IMR-90 (cell line): ENCODE results near the gene ZBTB39. TPM values are rescaled to one million over a fixed set of nuclear protein-coding genes. Genes with fewer than 3 reads are reported as not detected.

Experiments used
- polyA plus RNA-seq, 3 experiments: library from polyadenylated mRNA; depleted of rRNA; stranded (reverse); fragments of >200 nt; gene quantifications; 2 replicates each; pipeline ENCODE4 v1.2.3, GENCODE V29; 2012; ENCODE audit warnings: low replicate concordance in 1 of 3
- total RNA-seq: library from RNA; depleted of rRNA; stranded (reverse); fragments of >200 nt; gene quantifications from 2 replicates; pipeline ENCODE4 v1.2.3, GENCODE V29; 2012; rRNA removed

Gene ZBTB39
- total and polyA plus RNA-seq, 2 of the 4 experiments (the other 2 are of a cell fraction) = 4.0 to 5.2 TPM

Other genes starting within 250 kb of the ZBTB39 start
- gene HSD17B6, start 243.2 kb downstream of the ZBTB39 start, total RNA-seq = 1.3 and 1.4 TPM in 2 replicates
- 1.2 and 1.4 TPM in 2 replicates for gene HSD17B6, start 243.2 kb downstream of the ZBTB39 start, polyA plus RNA-seq (2012; rRNA removed)
- gene SDR9C7, start 72.1 kb downstream of the ZBTB39 start, total RNA-seq = not detected in 2 replicates
- gene SDR9C7, start 72.1 kb downstream of the ZBTB39 start, polyA plus RNA-seq (2012; rRNA removed) = not detected in 2 replicates
- gene RDH16, start 48.9 kb downstream of the ZBTB39 start, total RNA-seq = not detected in 2 replicates
- gene RDH16, start 48.9 kb downstream of the ZBTB39 start, polyA plus RNA-seq (2012; rRNA removed) = not detected in 2 replicates
- not detected in 2 replicates for gene TAC3, start 10.0 kb upstream of the ZBTB39 start, total RNA-seq
- gene TAC3, start 10.0 kb upstream of the ZBTB39 start, polyA plus RNA-seq (2012; rRNA removed) = 0.94 and 1.4 TPM in 2 replicates
- gene MYO1A, start 43.6 kb upstream of the ZBTB39 start, total RNA-seq = under 0.01 TPM in 1 of 2 replicates, not detected in the other
- gene MYO1A, start 43.6 kb upstream of the ZBTB39 start, polyA plus RNA-seq (2012; rRNA removed) = not detected in 2 replicates
- gene NEMP1, start 72.2 kb upstream of the ZBTB39 start, total RNA-seq = 10.9 and 14.7 TPM in 2 replicates
- 7.2 and 8.9 TPM in 2 replicates for gene NEMP1, start 72.2 kb upstream of the ZBTB39 start, polyA plus RNA-seq (2012; rRNA removed)
- gene NAB2, start 82.6 kb upstream of the ZBTB39 start, total RNA-seq = 68.3 and 68.8 TPM in 2 replicates
- 65.1 and 65.2 TPM in 2 replicates for gene NAB2, start 82.6 kb upstream of the ZBTB39 start, polyA plus RNA-seq (2012; rRNA removed)
- gene STAT6, start 104.8 kb upstream of the ZBTB39 start, total RNA-seq = 38.9 and 43.4 TPM in 2 replicates
- gene STAT6, start 104.8 kb upstream of the ZBTB39 start, polyA plus RNA-seq (2012; rRNA removed) = 88.8 and 96.9 TPM in 2 replicates
- 73.1 and 75.5 TPM in 2 replicates for gene LRP1, start 121.9 kb upstream of the ZBTB39 start, total RNA-seq
- 142 and 155 TPM in 2 replicates for gene LRP1, start 121.9 kb upstream of the ZBTB39 start, polyA plus RNA-seq (2012; rRNA removed)
- gene LRP1-AS, start 141.1 kb upstream of the ZBTB39 start, total RNA-seq = not detected in 2 replicates
- gene LRP1-AS, start 141.1 kb upstream of the ZBTB39 start, polyA plus RNA-seq (2012; rRNA removed) = not detected in 2 replicates
- gene NXPH4, start 210.2 kb upstream of the ZBTB39 start, total RNA-seq = 0.36 and 0.56 TPM in 2 replicates
- gene NXPH4, start 210.2 kb upstream of the ZBTB39 start, polyA plus RNA-seq (2012; rRNA removed) = 3.3 and 3.8 TPM in 2 replicates
- gene SHMT2, start 223.2 kb upstream of the ZBTB39 start, total RNA-seq = 225 and 266 TPM in 2 replicates
- gene SHMT2, start 223.2 kb upstream of the ZBTB39 start, polyA plus RNA-seq (2012; rRNA removed) = 302 and 364 TPM in 2 replicates
- gene STAC3, start 244.6 kb upstream of the ZBTB39 start, total RNA-seq = under 0.01 and 0.18 TPM in 2 replicates
- 0.67 and 0.80 TPM in 2 replicates for gene STAC3, start 244.6 kb upstream of the ZBTB39 start, polyA plus RNA-seq (2012; rRNA removed)